ENCODE data around the gene SHBG. TPM values are rescaled to one million over a fixed set of nuclear protein-coding genes. Genes with fewer than 3 reads are reported as not detected.
A peak's percentile ranks its signal among the peaks of the same experiment; 100 is the strongest.

Gene SHBG
- total and polyA plus RNA-seq, 2 experiments from 2014 or later, result 0.38 to 0.48 TPM

GRCh38 chr17:7626307-7626706 lies 3.6 kb upstream of the SHBG start (continued):
- no peak for TF ChIP-seq ZNF462 (CRISPR knock-in tag; IDR thresholded peaks at IDR 0.05)

GRCh38 chr17:7626956-7627249 lies 3.0 kb upstream of the SHBG start:
- DNase-seq (ENCODE audit: low spot score) (no peak), ATAC-seq (peak; percentile 8; the same call in 2 of the 3 replicates)
- peak overlapping the region; percentile 90 for H3K4me2 ChIP-seq
- H3K27ac ChIP-seq (ENCODE audit: low read depth), result peak overlapping the region; percentile 99
- H3K4me1 ChIP-seq (ENCODE audit: insufficient read depth), result peaks cover 7% of the 10 kb centered on the region
- H3K27me3 ChIP-seq (ENCODE audit: insufficient read depth), result no peaks in the 10 kb centered on the region
- H3K36me3 Mint-ChIP-seq (ENCODE audit: low read depth), result peaks cover 13% of the 10 kb centered on the region; the same call in 2 of the 3 replicates
- H3K27me3 Mint-ChIP-seq (ENCODE audit: insufficient read depth, low read depth, poor library complexity), result peaks cover 13% of the 10 kb centered on the region
- peak overlapping the region; percentile 90 for H3K4me3 Mint-ChIP-seq
- no peaks in the 10 kb centered on the region for H4K20me1 ChIP-seq (replicated peaks; ENCODE audit: insufficient read depth)
- H3K27ac Mint-ChIP-seq, result peak overlapping the region; percentile 93
- no peaks in the 10 kb centered on the region for H3K9me2 ChIP-seq (ENCODE audit: insufficient read depth)
- peak overlapping the region; percentile 97 for H3K4me3 ChIP-seq
- TF ChIP-seq NANOG (IDR thresholded peaks at IDR 0.05; ENCODE audit: borderline replicate concordance), result no peak
- no peak for TF ChIP-seq STAT1 (IDR thresholded peaks at IDR 0.05; ENCODE audit: unreplicated experiment)
- H3K36me3 ChIP-seq (ENCODE audit: insufficient read depth), result no peaks in the 10 kb centered on the region
- peaks cover 9% of the 10 kb centered on the region for H3K4me1 Mint-ChIP-seq
- H3K79me2 ChIP-seq (replicated peaks; ENCODE audit: insufficient read depth), result peaks cover 4% of the 10 kb centered on the region; the same call in 1 of the 2 replicates
- peak overlapping the region; percentile 97; the same call in 1 of the 2 replicates for H2AFZ ChIP-seq
- H3F3A ChIP-seq (replicated peaks; ENCODE audit: low read depth), result peaks cover 12% of the 10 kb centered on the region; the same call in 1 of the 2 replicates
- H3K9me3 Mint-ChIP-seq, result no peaks in the 10 kb centered on the region

All from GM23338 (cell line).